CD14-positive monocyte (primary cell): ENCODE measurements around the gene PRSS27. TPM values are rescaled to one million over a fixed set of nuclear protein-coding genes. Genes with fewer than 3 reads are reported as not detected.
A peak's percentile ranks its signal among the peaks of the same experiment; 100 is the strongest.

ENCODE experiments used
- DNase-seq, 3 donors: peaks; one replicate each; pipeline ENCODE4 v3.0.0-alpha.2; 2011 to 2022
- H2AFZ ChIP-seq: 2 replicates; pipeline ENCODE4 v1.6.0; 2012; ENCODE audit warnings: mild to moderate bottlenecking, low read depth, low read length, inconsistent platforms; ENCODE audit not compliant: insufficient read depth, poor library complexity, severe bottlenecking
- H3K27ac ChIP-seq, 2 donors: 1 replicate in 1 of 2; 2 replicates in 1 of 2; pipeline ENCODE4 v1.5.1; 2012 to 2013; ENCODE audit warnings: low read length in 2 of 2, control low read depth in 1 of 2, inconsistent platforms in 1 of 2, low read depth in 1 of 2, mild to moderate bottlenecking in 1 of 2
- H3K27me3 ChIP-seq, 2 donors: one replicate each; pipeline versions ENCODE4 v1.6.0 to v1.6.1; 2011 to 2013; ENCODE audit warnings: low read length in 2 of 2; ENCODE audit not compliant: control insufficient read depth in 2 of 2, insufficient read depth in 2 of 2
- H3K36me3 ChIP-seq, 2 donors: replicated peaks in 1 of 2; 1 replicate in 1 of 2; 2 replicates in 1 of 2; pipeline versions ENCODE4 v1.5.1 to v1.6.1; 2012 to 2013; ENCODE audit warnings: low read length in 2 of 2, control low read depth in 1 of 2, inconsistent platforms in 1 of 2, mild to moderate bottlenecking in 1 of 2; ENCODE audit not compliant: insufficient read depth in 2 of 2, control insufficient read depth in 1 of 2
- H3K4me1 ChIP-seq, 2 donors: 1 replicate in 1 of 2; 2 replicates in 1 of 2; pipeline versions ENCODE4 v1.5.1 to v1.6.1; 2012 to 2013; ENCODE audit warnings: low read length in 2 of 2, control low read depth in 1 of 2, inconsistent platforms in 1 of 2, mild to moderate bottlenecking in 1 of 2, moderate library complexity in 1 of 2; ENCODE audit not compliant: insufficient read depth in 2 of 2, control insufficient read depth in 1 of 2
- H3K4me2 ChIP-seq: replicated peaks from 2 replicates; pipeline ENCODE3; 2012; ENCODE audit warnings: low read length, moderate library complexity, mild to moderate bottlenecking; ENCODE audit not compliant: poor library complexity, severe bottlenecking; ENCODE audit errors: extremely low read depth
- H3K4me3 ChIP-seq, 3 experiments: fragments of 200-600 bp in 1 of 3; sonication (generic) in 1 of 3; replicated peaks in 1 of 3; 1 replicate in 2 of 3; 2 replicates in 1 of 3; pipeline ENCODE4 v1.5.1; 2011 to 2013; ENCODE audit warnings: low read length in 3 of 3, mild to moderate bottlenecking in 3 of 3, control low read depth in 2 of 3, low read depth in 2 of 3, inconsistent platforms in 1 of 3, moderate library complexity in 1 of 3
- H3K79me2 ChIP-seq: 2 replicates; pipeline ENCODE4 v1.6.0; 2012; ENCODE audit warnings: mild to moderate bottlenecking, control low read depth, inconsistent platforms, low read length, moderate library complexity; ENCODE audit not compliant: insufficient read depth
- H3K9ac ChIP-seq: 2 replicates; pipeline ENCODE4 v1.6.0; 2017; ENCODE audit warnings: low read length, mild to moderate bottlenecking; ENCODE audit not compliant: insufficient read depth, poor library complexity, severe bottlenecking
- H3K9me3 ChIP-seq, 2 donors: replicated peaks in 1 of 2; 1 replicate in 1 of 2; 2 replicates in 1 of 2; pipeline versions ENCODE4 v1.5.1 to v1.6.1; 2012 to 2013; ENCODE audit warnings: low read length in 2 of 2, control low read depth in 1 of 2; ENCODE audit not compliant: control insufficient read depth in 1 of 2, insufficient read depth in 1 of 2
- H4K20me1 ChIP-seq: 2 replicates; pipeline ENCODE4 v1.6.0; 2012; ENCODE audit warnings: mild to moderate bottlenecking, low read length, control low read depth, moderate library complexity; ENCODE audit not compliant: insufficient read depth
- H3K27ac Mint-ChIP-seq, 7 donors: one replicate each; pipeline ENCODE4 v1.8.0; 2020; ENCODE audit warnings: mild to moderate bottlenecking in 7 of 7, mixed read lengths in 7 of 7, moderate library complexity in 6 of 7, inconsistent platforms in 2 of 7
- H3K27me3 Mint-ChIP-seq, 3 donors: one replicate each; pipeline ENCODE4 v1.8.0; 2021 to 2022; ENCODE audit warnings: low read depth in 3 of 3, mild to moderate bottlenecking in 3 of 3, mixed read lengths in 3 of 3, moderate library complexity in 3 of 3, inconsistent platforms in 1 of 3
- H3K36me3 Mint-ChIP-seq, 2 donors: one replicate each; pipeline ENCODE4 v1.8.0; 2020; ENCODE audit warnings: mixed read lengths in 2 of 2, inconsistent platforms in 1 of 2, mild to moderate bottlenecking in 1 of 2
- H3K4me1 Mint-ChIP-seq: one replicate; pipeline ENCODE4 v1.8.0; 2020; ENCODE audit warnings: mild to moderate bottlenecking, mixed read lengths
- H3K4me3 Mint-ChIP-seq, 2 donors: one replicate each; pipeline ENCODE4 v1.8.0; 2020; ENCODE audit warnings: mild to moderate bottlenecking in 2 of 2, mixed read lengths in 2 of 2, moderate library complexity in 1 of 2
- H3K9me3 Mint-ChIP-seq, 7 donors: one replicate each; pipeline ENCODE4 v1.8.0; 2020 to 2022; ENCODE audit warnings: mixed read lengths in 7 of 7, mild to moderate bottlenecking in 6 of 7, moderate library complexity in 6 of 7, inconsistent platforms in 2 of 7
- WGBS: methylation state at CpG from one replicate; pipeline ENCODE4 v1.1.5; 2013; ENCODE audit warnings: missing lambda C conversion rate; ENCODE audit not compliant: insufficient coverage; 5-methylcytosine and 5-hydroxymethylcytosine counted together
- intact Hi-C, 2 donors: fragments of 100-400 bp; cut with micrococcal nuclease; formaldehyde crosslinking; loops; one replicate each; pipeline versions ENCODE4 v1.15.0 to v1.15.1; 2023
- polyA plus RNA-seq, 3 donors: library from polyadenylated mRNA; depleted of rRNA in 1 of 3; unstranded in 2 of 3; stranded (reverse) in 1 of 3; fragments of 300-500 nt in 2 of 3; fragments of >200 nt in 1 of 3; fragmentation: Illumina TruSeq in 2 of 3; gene quantifications; 1 replicate in 2 of 3; 2 replicates in 1 of 3; pipeline ENCODE4 v1.2.3, GENCODE V29; 2012 to 2021
- TF ChIP-seq, protein P1 (sequence below): fragments of 200-600 bp; IDR thresholded peaks from one replicate; pipeline ENCODE4 v1.8.0; 2022; ENCODE audit warnings: antibody characterized with exemption, mild to moderate bottlenecking

Gene PRSS27
- polyA plus RNA-seq, 3 donors = 1.1 TPM; not detected in 2

DNA sequence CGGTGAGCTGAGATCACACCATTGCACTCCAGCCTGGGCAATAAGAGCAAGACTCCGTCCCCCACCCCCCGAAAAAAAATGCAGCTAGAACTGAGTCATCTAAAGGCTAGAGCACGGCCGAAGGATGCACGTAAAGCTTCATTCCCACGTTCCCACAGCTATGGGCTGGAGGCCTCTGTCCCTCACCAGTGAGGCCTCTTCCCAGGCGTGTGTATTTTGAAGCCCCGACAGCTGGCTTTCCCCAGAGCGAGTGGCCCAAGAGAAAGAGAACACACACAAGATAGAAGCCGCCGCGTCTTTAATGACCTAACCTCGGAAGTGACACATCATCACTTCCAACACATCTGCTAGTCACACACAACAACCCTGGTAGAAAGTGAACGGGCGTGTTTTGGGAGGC is 44.3 kb downstream of the PRSS27 start:
- peaks cover 36% of the 10 kb centered on the region for H3K4me1 Mint-ChIP-seq
- TF ChIP-seq, protein P1, sequence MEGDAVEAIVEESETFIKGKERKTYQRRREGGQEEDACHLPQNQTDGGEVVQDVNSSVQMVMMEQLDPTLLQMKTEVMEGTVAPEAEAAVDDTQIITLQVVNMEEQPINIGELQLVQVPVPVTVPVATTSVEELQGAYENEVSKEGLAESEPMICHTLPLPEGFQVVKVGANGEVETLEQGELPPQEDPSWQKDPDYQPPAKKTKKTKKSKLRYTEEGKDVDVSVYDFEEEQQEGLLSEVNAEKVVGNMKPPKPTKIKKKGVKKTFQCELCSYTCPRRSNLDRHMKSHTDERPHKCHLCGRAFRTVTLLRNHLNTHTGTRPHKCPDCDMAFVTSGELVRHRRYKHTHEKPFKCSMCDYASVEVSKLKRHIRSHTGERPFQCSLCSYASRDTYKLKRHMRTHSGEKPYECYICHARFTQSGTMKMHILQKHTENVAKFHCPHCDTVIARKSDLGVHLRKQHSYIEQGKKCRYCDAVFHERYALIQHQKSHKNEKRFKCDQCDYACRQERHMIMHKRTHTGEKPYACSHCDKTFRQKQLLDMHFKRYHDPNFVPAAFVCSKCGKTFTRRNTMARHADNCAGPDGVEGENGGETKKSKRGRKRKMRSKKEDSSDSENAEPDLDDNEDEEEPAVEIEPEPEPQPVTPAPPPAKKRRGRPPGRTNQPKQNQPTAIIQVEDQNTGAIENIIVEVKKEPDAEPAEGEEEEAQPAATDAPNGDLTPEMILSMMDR = no peak
- intact Hi-C loops = no loop called here
- Histone ChIP-seq H4K20me1 (peaks cover 8% of the 10 kb centered on the region), H3K9ac (no peak overlapping the region), H3K4me3 (no peak overlapping the region), H2AFZ (no peak overlapping the region), H3K4me2 (no peak overlapping the region), H3K4me1 (peaks cover 30 to 34% of the 10 kb centered on the region in 2 donors), H3K27me3 (no peaks in the 10 kb centered on the region), H3K36me3 (no peaks in the 10 kb centered on the region), H3K9me3 (no peaks in the 10 kb centered on the region), H3K27ac (no peak overlapping the region), H3K79me2 (peaks cover 10% of the 10 kb centered on the region)
- peak overlapping the region in 2 of 7 donors; percentile 30 to 95 for H3K27ac Mint-ChIP-seq
- H3K36me3 Mint-ChIP-seq = peaks cover 4 to 9% of the 10 kb centered on the region in 2 donors
- peaks cover 0 to 2% (median 0%) of the 10 kb centered on the region in 3 donors for H3K27me3 Mint-ChIP-seq
- H3K9me3 Mint-ChIP-seq = peaks cover 0 to 1% (median 0%) of the 10 kb centered on the region in 7 donors
- whole genome bisulfite sequencing = 88% methylated on average over 10 of the region's 16 CpGs
- H3K4me3 Mint-ChIP-seq = no peak overlapping the region
- DNase-seq = no peak

DNA sequence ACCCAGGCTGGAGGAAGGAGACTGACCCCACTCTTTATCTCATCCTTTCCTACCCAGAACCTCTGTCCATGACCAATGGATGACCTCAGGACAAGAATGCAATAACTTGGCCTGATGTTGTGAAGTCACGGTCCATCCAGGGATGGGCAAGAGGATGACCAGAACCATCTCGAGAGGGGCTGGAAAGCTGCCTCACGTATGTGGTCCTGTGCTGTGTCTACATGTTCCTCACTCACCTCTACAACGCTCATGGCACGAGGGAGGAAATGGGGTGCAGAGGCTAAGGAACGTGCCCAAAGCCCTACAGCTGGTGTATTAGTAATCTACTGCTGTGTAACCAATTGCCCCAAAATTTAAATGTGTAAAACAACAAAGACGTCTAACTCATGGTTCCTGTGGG is 45.0 kb downstream of the PRSS27 start:
- Mint-ChIP-seq H3K27me3 (peaks cover 0 to 2% (median 0%) of the 10 kb centered on the region in 3 donors), H3K4me1 (peaks cover 39% of the 10 kb centered on the region), H3K9me3 (peaks cover 0 to 1% (median 0%) of the 10 kb centered on the region in 7 donors), H3K36me3 (peaks cover 6 to 10% of the 10 kb centered on the region in 2 donors), H3K27ac (peak overlapping the region; percentile 88 to 97 (median 95)), H3K4me3 (no peak overlapping the region)
- H3K4me1 ChIP-seq = peaks cover 30 to 34% of the 10 kb centered on the region in 2 donors
- peak overlapping the region; percentile 47 for H2AFZ ChIP-seq
- 100% methylated on average over 3 of the region's 7 CpGs for WGBS
- H3K27me3 ChIP-seq = no peaks in the 10 kb centered on the region
- no peak overlapping the region for H3K9ac ChIP-seq
- H3K79me2 ChIP-seq = peaks cover 10% of the 10 kb centered on the region
- H4K20me1 ChIP-seq = peaks cover 8% of the 10 kb centered on the region
- peak overlapping the region in 1 of 3 experiments; percentile 82 for H3K4me3 ChIP-seq
- intact Hi-C loops = no loop called here
- no peak for DNase-seq
- peak overlapping the region; percentile 86 for H3K27ac ChIP-seq
- TF ChIP-seq, protein P1 = no peak
- H3K36me3 ChIP-seq = no peaks in the 10 kb centered on the region
- peak overlapping the region; percentile 36 for H3K4me2 ChIP-seq
- H3K9me3 ChIP-seq = no peaks in the 10 kb centered on the region
